Measurements from ENCODE around the gene CBX2.

CBX2 gene

GRCh38 chr17:79798299-79799173 lies 20.6 kb downstream of the CBX2 start:
- H3K4me3 ChIP-seq (ENCODE audit: low read depth, low read length) = no peak overlapping the region
- DNase-seq (ENCODE audit: low read depth) = no peak

DNA sequence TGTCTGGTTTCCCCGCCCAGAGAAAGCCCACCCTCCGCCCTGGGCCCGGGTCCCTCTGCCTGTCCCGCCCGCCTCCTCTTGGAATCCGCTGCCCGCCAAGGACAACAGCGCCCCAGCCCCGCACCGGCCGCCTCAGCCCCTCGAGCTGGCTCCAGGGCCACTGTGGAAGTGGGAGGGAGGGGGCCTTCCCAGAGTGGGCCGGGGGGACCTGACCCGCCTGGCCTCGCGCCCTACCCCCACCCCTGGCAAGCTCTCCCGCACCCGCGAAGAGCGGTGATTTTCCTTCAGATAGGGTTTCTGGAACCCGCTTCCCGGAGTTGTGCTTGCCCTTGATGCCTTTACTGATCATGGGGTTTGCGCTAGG lies 21.2 kb downstream of the CBX2 start:
- TF ChIP-seq, protein P1, sequence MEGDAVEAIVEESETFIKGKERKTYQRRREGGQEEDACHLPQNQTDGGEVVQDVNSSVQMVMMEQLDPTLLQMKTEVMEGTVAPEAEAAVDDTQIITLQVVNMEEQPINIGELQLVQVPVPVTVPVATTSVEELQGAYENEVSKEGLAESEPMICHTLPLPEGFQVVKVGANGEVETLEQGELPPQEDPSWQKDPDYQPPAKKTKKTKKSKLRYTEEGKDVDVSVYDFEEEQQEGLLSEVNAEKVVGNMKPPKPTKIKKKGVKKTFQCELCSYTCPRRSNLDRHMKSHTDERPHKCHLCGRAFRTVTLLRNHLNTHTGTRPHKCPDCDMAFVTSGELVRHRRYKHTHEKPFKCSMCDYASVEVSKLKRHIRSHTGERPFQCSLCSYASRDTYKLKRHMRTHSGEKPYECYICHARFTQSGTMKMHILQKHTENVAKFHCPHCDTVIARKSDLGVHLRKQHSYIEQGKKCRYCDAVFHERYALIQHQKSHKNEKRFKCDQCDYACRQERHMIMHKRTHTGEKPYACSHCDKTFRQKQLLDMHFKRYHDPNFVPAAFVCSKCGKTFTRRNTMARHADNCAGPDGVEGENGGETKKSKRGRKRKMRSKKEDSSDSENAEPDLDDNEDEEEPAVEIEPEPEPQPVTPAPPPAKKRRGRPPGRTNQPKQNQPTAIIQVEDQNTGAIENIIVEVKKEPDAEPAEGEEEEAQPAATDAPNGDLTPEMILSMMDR (IDR thresholded peaks at IDR 0.05; ENCODE audit: control insufficient read depth, extremely low read depth, insufficient read depth) = no peak
- no peak overlapping the region for H3K4me3 ChIP-seq (ENCODE audit: low read depth, low read length)
- no peak for DNase-seq (ENCODE audit: low read depth)

More at GRCh38 chr17:79798299-79799173, 20.6 kb downstream of the CBX2 start:
- TF ChIP-seq, protein P1 (IDR thresholded peaks at IDR 0.05; ENCODE audit: control insufficient read depth, extremely low read depth, insufficient read depth) = no peak

DNA sequence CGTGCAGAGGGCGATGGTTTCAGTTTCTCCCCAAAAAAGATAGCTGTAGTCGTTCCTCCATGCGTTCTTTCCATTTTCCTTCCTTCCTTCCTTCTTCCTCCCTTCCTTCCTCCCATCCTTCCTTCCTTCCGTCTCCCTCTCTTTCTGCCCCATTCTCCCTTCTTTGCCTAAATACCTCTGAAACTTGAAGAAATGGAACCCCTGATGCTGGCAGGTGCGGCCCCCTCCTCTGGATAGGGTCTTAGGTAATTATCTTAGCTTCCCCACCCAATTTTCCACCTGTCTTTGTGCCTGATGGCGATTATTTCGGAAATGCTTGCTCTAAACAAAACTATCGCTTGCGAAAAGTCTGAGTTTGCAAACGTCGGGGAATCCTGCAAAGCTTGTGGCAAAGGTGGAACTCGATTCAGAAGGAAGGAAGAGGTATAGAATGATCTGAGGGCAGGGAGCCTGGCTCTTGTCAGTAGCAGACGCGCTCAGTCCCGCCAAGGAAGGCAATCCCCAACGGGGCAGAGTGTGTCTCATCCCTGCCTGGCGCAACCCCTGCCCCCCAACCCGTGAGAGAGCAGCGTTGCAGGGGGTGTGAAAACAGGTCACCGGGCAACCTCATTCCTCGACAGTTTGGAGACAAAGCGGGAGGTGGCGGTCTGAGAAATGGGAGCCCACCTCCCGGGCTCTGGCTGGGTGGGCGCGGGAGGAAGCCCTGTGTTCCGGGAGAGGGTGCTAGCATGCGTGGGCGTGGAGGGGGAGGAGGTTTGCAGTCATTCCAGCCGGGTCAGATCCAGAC lies 21.8 kb downstream of the CBX2 start:
- TF ChIP-seq, protein P1 (IDR thresholded peaks at IDR 0.05; ENCODE audit: control insufficient read depth, extremely low read depth, insufficient read depth) = no peak
- H3K4me3 ChIP-seq (ENCODE audit: low read depth, low read length) = peak overlapping the region; percentile 32
- DNase-seq (ENCODE audit: low read depth) = no peak

DNA sequence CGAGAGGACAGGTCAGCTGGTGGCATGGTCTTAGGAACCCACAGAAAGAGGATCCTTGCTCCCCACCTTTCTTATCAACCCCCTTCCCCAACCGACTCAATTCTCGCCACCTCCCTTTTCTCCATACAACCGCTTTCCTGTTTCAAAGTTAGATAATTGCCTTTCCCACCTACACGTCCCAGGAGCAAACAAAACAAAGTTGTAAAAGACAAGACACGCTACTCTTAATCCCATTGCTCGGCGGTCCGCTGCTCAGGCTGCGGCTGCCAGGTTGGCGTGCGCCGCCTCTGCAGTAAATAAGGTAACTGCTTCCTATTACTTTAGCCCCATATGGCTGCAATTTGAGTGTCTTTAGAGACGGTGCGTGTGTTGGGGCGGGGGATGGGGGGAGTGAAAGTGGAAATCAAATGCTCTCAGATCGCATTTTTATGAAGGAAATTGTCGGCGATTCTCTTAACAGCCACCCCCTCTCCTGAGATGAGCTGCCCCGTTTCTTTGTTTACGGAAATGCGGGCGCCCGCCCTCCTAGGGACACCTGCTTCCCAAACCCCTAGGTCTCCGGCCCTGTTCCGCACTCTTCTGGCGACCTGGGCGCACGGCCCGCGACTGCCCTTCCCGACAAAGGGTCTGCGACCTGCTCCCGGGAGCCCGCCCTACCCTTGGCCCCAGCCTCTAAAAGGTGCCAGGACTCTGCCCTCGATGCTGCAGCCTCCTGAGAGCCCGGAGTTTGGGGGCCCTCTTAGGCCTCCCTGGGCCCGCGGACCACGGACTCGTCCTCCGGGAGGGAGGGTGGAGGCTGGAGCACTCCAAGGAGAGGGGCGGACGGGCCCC lies 22.6 kb downstream of the CBX2 start:
- H3K4me3 ChIP-seq (ENCODE audit: low read depth, low read length) = peak overlapping the region; percentile 32
- no peak for DNase-seq (ENCODE audit: low read depth)
- TF ChIP-seq, protein P1 (IDR thresholded peaks at IDR 0.05; ENCODE audit: control insufficient read depth, extremely low read depth, insufficient read depth) = no peak

DNA sequence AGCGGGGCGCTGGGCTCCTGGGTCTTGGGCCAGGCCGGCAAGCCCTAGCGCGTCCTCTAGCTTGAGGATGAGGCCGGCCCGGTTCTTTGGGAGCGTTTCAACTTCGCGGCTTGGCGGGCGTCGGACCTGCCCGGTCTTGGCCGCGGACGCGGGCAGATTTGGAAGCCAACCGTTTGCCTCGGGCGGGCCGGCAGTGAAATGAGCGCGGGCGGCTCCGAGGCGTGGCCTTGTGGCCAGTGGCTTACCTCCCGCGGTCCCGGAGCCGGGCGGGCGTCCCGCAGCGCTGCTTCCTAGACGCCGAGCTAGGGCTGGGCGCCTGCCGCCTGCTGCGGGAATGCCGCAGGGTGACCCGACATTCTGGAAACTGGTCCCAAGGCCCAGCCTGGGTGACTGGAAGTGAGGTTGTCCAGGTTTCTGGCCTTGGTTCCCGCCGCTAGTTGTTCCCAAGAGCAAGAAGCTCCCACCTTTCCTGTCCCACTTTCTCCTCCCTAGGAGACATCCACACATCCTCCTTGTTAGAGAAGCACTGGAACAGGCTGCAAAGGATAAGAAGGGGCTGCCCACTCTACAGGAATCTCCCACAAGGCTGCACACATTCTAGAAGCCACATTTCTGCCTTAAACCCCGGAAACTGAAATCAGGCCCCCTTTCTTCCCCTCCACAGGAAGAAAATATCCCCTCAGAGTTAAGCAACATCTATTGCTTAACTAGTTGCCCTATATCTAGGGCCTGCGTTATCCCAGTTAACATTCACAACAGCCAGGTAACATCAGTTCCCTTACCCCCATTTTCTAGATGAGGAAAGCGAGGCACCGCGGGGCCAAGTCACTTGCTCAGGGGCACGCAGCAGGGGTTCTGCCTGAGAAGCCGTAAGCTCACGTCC lies 23.4 kb downstream of the CBX2 start:
- no peak overlapping the region for H3K4me3 ChIP-seq (ENCODE audit: low read depth, low read length)
- TF ChIP-seq, protein P1 (IDR thresholded peaks at IDR 0.05; ENCODE audit: control insufficient read depth, extremely low read depth, insufficient read depth) = no peak
- DNase-seq (ENCODE audit: low read depth) = no peak

All from LNCaP clone FGC (cell line).